Gastroesophageal sphincter (tissue), 3 donors: ENCODE data around the gene DNAAF1.

Experiments
- CTCF ChIP-seq, 4 experiments: fragments of 200-600 bp in 2 of 4; fragments of 450-650 bp in 2 of 4; sonication (generic) in 1 of 4; IDR thresholded peaks; one replicate each; pipeline ENCODE4 v1.5.1; 2017 to 2019; ENCODE audit warnings: antibody characterized with exemption in 4 of 4, mild to moderate bottlenecking in 2 of 4, moderate library complexity in 2 of 4
- POLR2A ChIP-seq, 2 donors: fragments of 450-650 bp; IDR thresholded peaks; one replicate each; pipeline ENCODE4 v1.6.1; 2017; ENCODE audit warnings: antibody characterized with exemption in 2 of 2, mild to moderate bottlenecking in 2 of 2, moderate library complexity in 1 of 2

GRCh38 chr16:84143784-84144199 lies 1.3 kb upstream of the DNAAF1 start:
- TF ChIP-seq CTCF (IDR thresholded peaks at IDR 0.05) (no peak), POLR2A (IDR thresholded peaks at IDR 0.05) (no peak)
